GM21528 (cell line): ENCODE data around the gene ATF7IP.
A peak's percentile ranks its signal among the peaks of the same experiment; 100 is the strongest.
"Not testable (repeated sequence)": the region's sequence is repeated elsewhere in the genome, so short reads cannot be mapped to it uniquely, and the experiment has no call there.

Experiments
- ATAC-seq: cut with Tn5 transposase; IDR thresholded peaks from one replicate; pipeline ENCODE4 v1.9.1; 2021; ENCODE audit warnings: mild to moderate bottlenecking, moderate library complexity; ENCODE audit not compliant: unreplicated experiment, low FRiP score

ATF7IP gene

DNA sequence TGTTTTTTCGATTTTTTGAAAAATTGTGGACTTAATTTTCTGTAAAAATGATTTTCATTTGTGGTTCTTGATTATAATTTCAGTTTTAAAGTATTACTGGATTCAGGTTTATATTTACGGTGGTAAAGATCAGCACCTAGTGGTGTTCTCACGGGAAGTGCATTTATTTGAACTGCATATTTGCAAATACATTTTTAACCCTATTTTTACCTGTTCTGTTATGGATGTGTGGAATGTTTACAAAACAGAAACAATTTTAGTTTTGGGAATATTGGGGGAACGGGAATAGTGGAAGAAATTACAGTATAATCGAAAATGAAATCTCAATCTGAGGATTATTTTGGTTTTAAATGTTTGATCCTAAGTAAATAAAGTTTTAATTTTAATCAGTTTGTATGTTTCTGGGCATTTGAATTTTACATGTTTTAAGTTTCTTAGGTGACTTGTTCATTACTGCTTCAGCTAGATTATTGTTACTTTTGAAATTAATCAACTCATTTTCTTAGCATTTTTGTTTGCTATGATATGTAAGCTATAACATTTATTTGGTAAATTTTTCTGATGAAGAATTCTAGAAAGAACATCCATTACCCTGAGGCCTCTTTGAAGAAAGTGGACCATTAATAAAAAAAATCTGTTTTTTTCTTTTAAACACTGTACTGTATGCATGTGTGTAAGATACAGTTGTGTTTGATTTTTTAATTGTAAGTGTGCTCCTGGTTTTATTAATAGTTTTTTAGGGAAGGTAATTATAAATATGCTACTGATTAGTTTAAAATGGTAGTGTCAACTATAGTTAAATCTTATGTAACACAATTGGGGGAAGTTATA is 942 bp downstream of the ATF7IP start:
- ATAC-seq, result no peak

DNA sequence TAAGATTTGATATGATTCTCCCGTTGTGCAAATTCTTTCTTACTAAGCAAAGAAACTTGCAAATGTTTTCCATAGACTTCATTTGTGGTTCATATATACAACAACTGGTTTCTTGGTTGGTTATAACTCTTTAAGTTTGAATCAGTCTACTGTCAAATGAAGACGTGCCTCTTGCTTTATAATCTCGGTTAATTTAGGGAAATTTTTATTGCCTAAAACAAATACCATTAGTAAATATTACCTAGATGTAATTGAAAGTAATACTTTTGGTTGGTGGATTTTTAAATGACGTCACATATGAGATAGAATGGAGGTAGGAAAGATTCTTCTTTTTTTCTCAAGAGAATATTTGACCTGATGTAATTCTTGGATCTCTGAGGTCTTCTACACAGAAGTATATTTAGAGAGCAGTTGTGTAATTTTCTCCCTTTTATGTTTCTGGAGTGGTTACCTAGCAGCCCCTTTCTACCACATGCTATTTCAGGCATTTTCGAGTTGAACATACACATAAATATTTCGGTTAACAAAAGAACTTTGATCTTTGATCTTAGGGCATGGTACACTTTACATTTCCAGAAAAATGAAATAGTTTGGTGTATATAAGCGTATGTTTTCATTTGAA is 1.7 kb downstream of the ATF7IP start:
- no peak for ATAC-seq

DNA sequence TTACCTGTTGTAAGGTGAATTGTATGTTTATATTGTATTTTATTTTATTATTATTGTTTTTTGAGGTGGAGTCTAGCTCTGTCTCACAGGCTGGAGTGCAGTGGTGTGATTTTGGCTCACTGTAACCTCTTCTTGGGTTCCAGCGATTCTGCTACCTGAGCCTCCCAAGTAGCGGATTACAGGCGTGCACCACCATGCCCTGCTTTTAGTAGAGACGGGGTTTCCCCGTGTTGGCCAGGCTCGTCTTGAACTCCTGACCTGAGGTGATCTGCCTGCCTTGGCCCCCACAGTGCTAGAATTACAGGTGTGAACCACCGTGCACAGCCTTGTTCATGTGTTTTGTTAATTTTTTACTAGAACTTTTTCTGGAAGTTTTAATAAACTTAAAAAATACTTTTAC is 3.8 kb downstream of the ATF7IP start:
- ATAC-seq, result no peak

DNA sequence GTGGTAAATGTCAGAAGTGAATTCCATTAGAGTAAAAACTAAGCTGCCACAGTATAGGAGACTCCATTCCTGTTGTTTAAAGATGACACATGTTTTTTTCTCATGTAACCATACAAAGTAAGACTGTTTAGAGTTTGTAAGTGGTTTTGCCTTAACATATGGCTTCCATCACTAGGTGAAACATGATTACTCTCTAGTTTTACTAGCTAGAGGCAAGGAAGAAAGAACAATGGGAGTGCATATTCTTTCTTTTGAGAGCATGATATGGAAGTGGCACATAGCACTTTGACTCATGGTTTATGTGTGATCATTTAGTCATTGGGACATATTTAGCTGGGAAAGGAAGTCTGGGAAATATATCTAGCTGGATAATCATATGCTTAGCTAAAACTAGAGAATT is 7.7 kb downstream of the ATF7IP start:
- ATAC-seq, result no peak

DNA sequence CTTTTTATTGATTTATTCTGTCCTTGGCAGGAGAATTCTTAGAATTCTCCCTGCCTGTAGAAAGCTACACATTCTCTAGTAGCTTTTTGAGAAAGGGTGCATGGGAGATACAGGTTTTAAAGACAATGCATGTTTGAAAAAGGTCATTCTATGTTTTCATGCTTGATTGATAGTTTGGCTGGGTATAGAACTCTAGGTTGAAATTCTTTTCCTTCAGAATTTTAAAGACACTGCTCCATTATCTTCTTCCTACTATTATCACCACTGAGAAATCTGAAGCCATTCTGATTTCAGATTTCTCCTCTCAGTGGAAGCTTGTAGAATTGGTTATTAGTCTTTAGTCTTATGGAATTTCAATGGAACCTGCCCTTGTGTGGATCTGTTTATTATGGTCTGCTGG is 14.0 kb downstream of the ATF7IP start:
- ATAC-seq, result no peak

DNA sequence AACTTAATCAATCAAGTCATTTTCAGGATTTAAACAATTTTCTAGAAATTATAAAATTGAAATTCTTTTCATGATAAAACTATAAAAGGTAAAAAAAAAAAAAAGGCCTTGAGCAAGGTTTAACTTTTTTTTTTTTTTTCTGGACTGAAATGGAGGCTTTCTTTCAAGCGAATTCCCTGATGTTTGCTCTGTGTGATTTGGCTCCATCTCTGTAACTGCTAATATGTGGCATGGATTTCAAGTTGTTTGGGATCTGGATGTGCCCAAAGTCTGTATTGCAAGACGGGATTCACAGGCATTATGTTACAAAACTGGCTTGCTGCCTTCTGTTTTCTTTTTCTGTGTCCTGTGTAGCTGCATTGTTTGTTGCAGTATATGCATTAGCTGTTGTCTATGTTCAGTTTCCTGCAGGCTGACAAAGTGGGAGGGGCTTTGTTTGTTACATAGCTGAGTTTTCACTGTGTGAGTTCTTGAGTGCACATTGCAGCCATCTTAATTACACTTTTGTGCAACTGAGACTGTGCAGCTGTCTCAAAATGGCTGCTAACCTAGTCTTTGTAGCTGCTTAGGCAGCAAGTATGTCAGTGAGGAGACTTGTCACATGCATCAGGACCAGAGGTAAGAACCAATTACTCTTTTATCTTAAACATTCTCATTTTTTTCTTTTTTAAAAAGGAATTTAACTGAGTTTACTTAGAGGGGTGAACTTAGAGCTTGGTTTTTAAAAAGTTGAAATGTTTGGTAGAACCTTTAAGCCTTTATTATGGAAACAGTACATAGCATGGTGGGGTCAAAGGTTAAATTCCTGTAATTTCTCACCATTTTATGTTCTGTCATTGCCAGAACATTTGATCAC is 19.5 kb downstream of the ATF7IP start:
- peak; percentile 87 for ATAC-seq

DNA sequence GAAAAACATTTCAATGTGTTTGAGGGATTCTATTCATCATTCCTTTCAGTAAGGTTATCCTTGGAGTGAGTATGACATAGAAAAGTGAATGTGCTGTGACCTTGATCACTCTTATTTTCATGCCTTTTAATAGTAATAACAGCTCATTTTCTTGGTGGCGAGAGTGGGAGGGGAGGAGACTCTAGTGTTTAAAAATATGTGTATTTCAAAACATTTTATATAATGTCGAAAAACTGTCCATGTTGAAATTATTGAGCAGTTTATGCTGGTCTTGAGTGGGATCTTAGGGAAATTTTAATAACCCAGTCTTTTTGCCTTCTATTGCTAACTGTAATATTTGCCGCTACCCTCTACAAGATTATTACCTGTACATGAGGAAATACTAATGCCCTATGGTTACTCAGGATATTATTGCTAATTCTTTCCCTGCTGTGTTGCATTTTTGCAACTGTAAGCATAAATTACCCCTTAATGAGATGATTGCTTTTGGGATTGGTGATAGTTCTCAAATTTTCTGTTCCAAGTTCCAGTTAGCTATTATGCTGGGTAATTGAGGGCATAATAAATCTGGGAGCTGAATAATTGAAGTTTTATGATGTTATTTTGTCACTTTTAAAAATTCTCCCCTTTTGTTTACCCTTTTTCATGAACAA is 21.9 kb downstream of the ATF7IP start:
- ATAC-seq, result no peak

DNA sequence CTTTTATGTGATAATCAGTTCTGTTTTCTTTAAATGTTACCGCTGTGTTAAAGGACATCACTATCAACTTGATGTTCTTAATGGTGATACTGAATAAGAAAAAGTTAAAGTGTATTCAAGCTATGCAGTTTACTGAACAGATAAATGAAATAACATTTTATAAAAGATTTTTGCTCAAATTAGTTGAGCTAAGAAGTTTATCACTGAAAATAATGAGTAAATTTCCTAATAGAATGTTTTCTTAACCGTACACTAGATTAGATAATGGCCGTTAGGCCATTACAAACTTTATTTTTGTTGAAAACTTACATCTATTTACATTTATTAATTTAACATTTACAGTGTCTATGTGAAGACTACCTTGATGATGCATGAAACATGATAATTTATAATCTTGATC is 25.0 kb downstream of the ATF7IP start:
- no peak for ATAC-seq

DNA sequence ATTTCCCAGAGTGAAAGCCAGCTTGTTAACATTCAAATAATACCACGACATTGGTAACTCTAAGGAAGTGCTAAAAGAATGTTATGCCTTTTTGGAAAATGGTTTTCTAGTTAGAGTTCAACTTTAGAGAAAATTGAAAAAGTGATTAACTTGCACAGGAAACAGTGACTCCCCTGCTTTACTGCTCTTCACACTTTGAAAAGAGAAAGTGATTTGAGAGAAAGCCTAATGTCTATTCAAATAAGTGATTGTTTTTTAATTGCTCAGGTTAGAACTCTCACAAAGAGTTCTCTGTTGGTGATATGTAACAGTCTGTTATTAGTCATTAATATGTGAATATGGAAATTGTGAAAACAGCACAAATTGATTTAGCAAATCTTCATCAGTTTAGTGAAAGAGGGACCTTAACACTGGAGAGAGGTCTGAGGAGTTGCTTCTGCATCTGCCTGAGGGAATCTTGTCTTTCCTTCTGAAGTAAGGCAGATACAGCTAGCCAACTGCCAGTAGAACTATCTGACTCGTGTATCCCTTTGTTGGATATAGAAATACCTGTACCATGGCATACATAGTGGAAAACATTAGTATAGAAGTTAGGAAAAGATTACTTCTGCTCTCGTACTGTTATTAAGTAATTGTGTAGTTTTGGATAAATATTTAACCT is 25.5 kb downstream of the ATF7IP start:
- ATAC-seq, result no peak

DNA sequence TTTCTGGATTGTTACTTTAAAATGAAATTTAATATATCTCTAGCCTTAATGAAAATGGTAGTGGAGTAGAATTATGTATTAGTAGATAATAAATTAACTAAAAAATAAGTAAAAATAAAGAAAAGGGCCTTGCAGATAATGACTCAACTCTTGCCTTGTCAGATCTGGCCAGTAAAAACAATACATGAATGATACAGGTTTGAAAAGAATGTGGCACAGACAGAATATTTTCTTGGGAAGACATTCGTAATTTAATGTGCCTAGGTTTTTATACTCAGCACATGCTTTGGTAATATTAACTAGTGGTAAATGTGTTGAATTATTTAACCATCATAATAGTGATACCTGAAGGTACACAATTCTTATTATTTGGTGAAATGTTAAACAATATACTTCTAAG is 28.3 kb downstream of the ATF7IP start:
- ATAC-seq, result no peak

DNA sequence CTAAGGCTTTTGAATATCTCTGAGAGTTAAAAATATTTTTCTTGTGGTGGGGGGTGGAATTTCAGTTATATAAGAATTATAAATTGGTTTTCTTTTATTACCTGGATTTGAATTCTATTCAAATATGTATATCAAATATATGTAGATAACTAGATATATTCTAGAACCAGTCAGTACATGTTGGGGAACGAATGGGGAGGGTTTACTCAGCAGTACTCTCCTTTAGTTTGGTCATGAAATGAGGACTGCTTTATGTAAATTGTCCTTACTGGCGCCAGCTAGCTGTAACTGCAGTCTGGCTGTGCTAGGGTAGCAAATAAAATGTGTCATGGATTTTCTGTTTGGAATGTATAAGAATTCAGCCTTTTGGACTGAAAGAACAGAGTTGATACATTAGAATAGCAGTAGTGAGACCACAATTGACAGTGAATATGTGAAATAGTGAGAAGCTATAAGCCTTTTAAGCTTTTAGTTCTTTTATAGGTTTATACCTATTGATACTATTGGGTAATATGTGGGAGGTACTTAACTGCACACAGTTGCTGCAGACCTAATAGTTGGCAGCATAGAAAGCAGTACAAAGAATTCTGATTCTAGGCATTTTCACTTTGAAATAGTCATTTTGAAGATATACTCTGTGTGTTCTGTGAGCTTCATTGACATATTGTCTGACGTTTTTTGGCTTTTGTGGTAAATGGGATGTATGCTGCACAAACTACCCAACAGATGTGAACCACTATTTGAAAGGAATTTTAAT is 29.0 kb downstream of the ATF7IP start:
- peak; percentile 71 for ATAC-seq

DNA sequence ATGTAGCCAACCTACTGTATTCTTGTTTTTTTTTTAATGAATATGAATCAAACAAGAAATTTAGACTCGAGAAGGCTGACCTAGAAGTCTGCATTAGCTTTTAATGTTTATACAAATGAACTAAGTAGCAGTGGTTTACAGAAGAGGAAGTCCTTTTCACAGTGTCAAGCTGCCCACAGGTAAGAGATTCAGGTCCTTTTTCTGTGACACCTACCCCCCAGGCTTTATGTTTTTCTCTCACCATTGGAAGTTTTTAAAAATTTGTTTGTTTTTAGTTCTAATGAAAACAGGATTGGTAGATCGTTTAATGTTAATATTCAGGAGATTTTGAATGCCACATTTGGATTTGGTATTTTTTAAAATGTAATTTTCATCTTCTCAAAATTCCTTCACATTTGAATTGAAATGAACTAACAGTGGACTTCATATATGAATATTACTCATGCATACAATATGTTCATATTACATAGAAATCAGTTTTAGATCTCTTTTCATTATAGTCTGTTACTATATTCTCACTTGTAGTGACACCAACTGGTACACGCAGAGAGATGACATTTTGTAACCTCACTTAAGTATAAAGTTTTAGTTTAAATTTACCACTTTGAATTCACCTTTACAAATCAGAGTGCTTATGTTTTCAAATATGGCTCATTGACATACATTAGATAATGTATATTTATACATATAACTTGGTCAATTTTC is 29.7 kb downstream of the ATF7IP start:
- ATAC-seq, result peak; percentile 69

DNA sequence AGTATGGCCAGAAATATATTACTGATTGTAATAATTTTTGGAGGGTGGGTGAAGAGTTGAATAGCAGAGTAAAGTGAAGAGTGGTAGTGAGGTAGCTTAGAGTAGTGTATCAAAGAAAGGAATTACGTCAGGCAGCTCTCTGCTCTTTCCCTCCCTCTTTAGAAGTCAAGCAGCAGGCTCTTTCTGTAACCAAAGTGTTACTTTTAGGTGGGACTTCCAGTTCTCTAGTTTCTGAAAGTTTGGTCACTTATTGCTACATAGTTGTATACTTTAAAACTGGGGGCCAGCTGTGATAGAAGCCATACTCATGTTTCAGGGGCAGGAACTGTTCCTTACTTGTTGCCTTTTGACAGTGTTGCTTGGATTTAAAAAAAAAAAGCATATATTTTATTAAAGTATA is 30.6 kb downstream of the ATF7IP start:
- ATAC-seq, result peak; percentile 47

DNA sequence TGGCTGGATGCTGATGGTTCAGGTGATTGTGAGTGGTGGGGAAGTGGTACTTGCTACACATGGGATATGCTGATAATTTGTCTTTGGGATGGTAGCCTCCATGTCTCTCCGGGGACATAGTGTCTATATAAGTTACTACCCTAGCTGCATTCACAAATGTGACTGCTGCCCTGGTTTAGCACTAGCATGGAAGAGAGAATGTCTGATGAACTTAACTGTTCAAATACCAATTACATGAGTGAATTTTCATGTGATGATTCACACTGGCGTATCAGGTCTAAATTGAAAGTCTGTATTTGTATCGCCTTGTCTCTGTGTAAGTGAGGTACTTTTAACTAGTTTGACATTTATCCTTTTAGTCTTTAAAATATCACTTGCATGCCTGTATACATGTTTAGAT is 34.4 kb downstream of the ATF7IP start:
- no peak for ATAC-seq

DNA sequence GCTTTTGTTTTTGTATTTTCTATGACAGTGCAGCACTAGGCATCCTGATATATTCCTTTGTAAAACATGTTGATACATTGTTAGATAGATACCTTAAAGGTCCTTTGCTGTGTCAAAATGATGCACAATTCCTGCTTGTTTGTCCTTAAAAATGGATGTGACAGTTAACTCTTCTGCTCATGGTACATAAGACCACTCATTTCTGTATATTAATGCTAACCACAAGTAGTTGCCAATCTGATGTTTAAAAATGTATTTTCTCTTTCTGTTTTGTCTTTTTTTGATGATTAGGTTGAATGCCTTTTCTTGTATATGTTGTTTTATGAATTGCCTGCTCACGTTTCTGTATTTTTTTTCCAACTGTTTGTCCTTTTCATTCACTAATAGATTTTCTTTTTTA is 35.1 kb downstream of the ATF7IP start:
- no peak for ATAC-seq

DNA sequence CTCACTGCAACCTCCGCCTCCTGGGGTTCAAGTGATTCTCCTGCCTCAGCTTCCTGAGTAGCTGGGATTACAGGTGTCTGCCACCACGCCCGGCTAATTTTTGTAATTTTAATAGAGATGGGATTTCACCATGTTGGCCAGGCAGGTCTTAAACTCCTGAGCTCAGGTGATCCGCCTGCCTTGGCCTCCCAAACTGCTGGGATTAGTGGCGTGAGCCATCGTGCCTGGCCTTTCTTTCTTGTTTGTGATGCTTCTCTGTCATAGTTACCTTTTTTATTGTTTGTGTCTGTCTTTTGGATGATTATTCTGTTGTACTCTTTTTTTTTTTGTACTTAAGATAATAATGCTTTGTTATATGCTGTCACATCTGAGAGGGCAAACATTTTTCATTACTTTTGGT is 35.8 kb downstream of the ATF7IP start:
- ATAC-seq, result not testable (repeated sequence)

DNA sequence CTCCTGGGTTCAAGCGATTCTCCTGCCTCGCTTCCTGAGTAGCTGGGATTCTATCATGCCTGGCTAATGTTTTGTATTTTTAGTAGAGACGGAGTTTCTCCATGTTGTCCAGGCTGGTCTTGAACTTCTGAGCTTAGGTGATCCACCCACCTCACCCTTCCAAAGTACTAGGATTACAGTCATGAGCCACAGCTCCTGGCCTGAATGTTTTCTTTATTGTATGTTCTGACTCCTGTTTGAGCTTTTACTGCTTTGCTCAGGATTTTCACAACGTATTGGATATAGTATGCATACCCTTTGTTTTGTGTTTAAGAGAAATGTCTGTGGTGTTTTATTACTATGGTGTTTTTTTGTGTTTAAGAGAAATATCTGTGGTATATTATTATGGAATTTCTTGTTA is 37.2 kb downstream of the ATF7IP start:
- ATAC-seq, result no peak

DNA sequence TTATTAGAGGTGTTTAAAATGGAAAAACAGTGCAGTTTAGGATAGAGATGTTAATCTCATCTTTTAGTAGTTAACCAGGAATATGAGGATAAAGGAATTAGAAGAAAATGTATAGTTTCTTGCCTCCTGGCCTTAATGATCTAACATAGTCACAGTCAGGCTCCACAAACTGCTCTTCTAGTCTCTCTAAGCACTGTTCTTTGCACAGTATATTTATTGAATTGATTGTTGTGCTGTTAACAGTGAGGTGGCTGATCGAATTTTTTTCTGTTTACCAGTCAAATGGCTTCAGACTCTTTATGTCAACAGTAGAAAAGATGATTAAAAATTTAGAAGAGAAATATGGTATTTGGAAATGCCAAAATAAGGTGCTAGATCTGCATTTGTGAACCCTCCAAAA is 37.8 kb downstream of the ATF7IP start:
- no peak for ATAC-seq

DNA sequence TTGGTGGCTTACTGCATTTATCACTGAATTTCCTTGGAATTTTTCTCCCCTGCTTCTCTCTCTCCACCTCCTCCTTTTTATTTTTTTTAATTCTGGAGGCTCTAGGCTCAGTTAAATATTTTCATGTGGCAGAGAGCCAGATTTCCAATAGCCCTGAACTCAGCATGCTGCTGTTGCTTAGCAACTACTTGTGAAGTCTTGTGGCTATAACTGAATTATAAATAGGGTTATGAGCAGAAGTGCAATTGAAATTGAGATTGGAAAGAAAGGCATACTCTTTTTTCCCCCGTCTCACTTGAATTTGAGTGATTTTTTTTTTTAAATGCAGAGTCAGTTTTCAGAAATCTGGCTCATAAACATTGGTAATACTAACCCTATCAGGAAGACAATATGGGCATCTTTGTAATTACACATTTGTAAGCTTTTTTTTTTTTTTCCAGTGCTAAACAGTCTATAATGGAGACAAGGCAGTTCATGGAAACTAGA is 38.3 kb downstream of the ATF7IP start:
- ATAC-seq, result no peak
